C4-2B (cell line): ENCODE data around the gene SLC25A1.

Experiments
- ZFX ChIP-seq: fragments of 450-650 bp; IDR thresholded peaks from 2 replicates; pipeline ENCODE4 v1.6.1; 2017
- TF ChIP-seq, protein P1 (sequence below): fragments of 450-650 bp; conservative IDR thresholded peaks from 2 replicates; pipeline ENCODE4 v1.5.1; 2017; ENCODE audit warnings: mild to moderate bottlenecking

DNA sequence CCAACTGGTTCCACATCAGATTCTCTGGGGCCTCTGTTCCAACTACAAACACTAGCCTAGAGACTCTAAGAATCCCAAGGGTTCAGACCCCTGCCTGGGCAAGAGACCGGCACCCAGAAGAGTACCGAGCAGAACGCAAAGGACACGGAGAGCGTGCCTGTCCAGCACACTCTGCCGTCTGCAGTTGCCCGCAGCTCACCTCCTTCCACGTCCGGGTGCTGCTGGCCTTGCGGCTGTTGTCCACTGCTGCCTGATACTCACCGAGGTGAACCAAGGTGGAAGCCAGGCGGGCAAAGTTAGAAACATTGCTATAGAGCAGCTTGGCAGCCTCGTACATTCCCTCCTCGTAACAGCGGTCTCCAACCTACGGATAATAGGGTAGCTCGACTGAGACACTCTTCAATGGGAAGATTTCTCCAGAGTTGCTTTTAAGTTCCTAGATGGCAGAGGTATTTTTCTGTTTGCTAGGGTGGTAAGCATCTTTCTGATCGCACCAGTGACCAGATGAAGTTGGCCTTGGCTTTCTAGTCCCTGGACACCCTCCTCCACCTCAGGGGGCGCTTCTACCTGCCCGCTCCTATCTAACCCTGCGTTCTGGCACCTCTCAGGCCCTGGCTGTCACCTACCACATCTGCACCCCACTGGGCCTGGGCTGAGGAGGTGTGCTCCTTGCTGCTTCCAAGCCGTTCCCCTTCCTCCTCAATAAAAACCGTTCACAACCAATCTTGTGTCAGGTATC, 22.8 kb upstream of the SLC25A1 start:
- TF ChIP-seq, protein P1, sequence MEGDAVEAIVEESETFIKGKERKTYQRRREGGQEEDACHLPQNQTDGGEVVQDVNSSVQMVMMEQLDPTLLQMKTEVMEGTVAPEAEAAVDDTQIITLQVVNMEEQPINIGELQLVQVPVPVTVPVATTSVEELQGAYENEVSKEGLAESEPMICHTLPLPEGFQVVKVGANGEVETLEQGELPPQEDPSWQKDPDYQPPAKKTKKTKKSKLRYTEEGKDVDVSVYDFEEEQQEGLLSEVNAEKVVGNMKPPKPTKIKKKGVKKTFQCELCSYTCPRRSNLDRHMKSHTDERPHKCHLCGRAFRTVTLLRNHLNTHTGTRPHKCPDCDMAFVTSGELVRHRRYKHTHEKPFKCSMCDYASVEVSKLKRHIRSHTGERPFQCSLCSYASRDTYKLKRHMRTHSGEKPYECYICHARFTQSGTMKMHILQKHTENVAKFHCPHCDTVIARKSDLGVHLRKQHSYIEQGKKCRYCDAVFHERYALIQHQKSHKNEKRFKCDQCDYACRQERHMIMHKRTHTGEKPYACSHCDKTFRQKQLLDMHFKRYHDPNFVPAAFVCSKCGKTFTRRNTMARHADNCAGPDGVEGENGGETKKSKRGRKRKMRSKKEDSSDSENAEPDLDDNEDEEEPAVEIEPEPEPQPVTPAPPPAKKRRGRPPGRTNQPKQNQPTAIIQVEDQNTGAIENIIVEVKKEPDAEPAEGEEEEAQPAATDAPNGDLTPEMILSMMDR: no peak
- no peak for TF ChIP-seq ZFX
